DMS53 (cell line): Measurements from ENCODE around the gene LSM14A.
A peak's percentile ranks its signal among the peaks of the same experiment; 100 is the strongest.
"Not testable (repeated sequence)": the region's sequence is repeated elsewhere in the genome, so short reads cannot be mapped to it uniquely, and the experiment has no call there.

Experiments
- DNase-seq: peaks from one replicate; lab custom pipeline; 2025; lab: John Stamatoyannopoulos, UW

LSM14A gene

GRCh38 chr19:34191355-34191962, 19.2 kb downstream of the LSM14A start:
- DNase-seq = no peak

DNA sequence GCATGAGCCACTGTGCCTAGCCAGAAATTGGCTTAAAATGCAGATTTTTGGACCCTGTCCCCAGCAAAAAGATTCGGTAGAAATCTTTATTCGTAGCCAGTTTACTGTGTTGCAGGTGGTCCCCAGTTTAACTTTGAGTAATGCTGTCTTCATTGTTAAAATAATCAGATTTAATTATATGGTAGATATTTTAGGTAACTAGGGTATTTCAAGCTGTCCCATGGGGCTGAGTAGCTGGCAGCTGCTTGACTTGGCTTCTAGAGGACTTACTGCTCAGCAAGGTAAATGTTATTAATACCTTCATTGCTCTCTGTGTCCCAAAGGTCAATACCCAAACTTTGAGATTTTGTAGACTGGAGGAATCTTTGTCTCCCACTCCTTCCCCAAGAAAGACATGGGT, 21.1 kb downstream of the LSM14A start:
- no peak for DNase-seq

DNA sequence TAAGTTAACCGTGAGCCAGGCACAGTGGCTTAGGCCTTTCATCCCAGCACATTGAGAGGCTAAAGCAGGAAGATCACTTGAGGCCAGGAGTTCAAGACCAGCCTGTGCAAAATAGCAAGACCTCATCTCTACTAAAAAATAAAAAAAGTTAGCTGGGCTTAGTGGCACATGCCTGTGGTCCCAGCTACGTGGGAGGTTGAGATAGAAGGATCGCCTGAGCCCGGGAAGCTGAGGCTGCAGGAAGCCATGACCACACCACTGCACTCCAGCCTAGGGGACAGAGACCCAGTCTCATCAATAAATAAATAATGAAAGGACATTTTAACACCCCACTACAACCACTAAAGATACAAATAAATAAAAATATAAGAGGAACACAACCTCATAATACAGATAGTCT, 21.6 kb downstream of the LSM14A start:
- DNase-seq = no peak

GRCh38 chr19:34201133-34201532, 28.8 kb downstream of the LSM14A start:
- no peak for DNase-seq

GRCh38 chr19:34205324-34205723, 33.0 kb downstream of the LSM14A start:
- DNase-seq = not testable (repeated sequence)

DNA sequence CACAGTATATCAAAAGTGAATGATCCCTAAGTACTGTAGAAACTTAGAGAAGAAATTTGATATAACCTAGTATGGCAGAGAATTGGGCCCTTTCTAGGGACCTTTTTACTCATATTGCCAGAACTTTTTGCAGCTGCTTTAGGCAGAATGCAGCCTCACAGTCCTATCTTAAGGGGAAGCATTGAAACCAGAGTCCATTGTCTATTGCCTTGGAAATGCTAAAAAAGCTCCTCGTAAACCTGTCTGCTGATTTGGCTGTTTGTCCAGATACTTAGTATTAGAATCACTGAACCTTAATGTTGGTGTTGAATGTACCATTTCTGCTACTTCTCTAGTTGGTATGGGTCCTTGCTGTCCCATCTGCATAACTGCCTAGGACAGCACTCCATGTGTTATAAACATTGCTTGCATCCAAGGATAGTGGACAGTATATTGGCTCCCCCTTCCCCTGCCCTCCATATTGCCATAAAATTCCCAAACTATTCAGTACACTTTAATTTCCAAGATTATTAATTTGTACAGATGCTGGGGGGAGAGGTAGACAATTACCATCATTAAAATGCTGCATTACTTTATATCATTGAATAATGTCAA, 36.1 kb downstream of the LSM14A start:
- no peak for DNase-seq

GRCh38 chr19:34209726-34210125, 37.4 kb downstream of the LSM14A start:
- no peak for DNase-seq

- DNase-seq = no peak
Observed at GRCh38 chr19:34213283-34213682, 41.0 kb downstream of the LSM14A start.

GRCh38 chr19:34214040-34214439, 41.7 kb downstream of the LSM14A start:
- no peak for DNase-seq

DNA sequence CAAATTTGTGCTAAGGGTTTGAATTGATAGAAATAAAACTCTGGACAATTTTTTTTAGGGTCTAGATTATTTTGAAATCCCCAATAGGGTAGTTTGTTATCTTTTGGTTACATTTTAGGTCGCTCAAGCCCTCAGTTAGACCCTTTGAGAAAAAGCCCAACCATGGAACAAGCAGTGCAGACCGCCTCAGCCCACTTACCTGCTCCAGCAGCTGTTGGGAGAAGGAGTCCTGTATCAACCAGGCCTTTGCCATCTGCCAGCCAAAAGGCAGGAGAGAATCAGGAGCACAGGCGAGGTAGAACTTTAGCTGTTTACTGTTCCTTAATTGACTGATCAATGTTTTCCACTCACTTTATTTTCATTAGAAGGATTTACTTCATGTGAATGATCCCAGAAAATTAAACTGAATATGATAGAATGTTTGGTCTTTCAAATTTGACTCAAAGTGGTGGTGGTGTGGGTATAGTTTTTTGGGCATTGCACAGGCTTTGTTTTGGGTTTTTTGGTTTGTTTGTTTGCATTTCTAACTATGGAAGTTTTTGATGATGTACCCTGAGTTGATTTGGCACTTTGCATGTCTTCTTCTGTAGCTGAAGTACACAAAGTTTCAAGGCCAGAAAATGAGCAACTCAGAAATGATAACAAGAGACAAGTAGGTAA, 42.8 kb downstream of the LSM14A start:
- DNase-seq = no peak

DNA sequence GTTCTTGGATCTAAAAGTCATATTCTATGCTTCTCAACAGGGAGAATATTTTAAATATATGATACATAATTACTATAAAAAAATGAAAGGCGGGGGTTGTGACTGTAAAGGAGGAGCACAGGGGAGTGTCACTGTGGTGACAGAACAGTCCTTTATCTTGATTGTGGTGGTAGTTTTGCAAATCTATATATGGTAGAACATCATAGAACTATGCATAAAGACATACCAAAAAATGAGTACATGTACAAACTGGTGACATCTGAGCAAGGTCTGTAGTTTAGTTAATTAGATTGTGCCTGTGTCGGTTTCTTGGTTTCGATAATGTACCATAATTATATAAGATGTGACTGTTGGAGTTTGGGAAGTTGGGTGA, 43.3 kb downstream of the LSM14A start:
- no peak for DNase-seq

- DNase-seq = not testable (repeated sequence)
Observed at GRCh38 chr19:34216745-34217219, 44.5 kb downstream of the LSM14A start.

- peak; percentile 75 for DNase-seq
Observed at GRCh38 chr19:34217952-34218817, 45.9 kb downstream of the LSM14A start.

DNA sequence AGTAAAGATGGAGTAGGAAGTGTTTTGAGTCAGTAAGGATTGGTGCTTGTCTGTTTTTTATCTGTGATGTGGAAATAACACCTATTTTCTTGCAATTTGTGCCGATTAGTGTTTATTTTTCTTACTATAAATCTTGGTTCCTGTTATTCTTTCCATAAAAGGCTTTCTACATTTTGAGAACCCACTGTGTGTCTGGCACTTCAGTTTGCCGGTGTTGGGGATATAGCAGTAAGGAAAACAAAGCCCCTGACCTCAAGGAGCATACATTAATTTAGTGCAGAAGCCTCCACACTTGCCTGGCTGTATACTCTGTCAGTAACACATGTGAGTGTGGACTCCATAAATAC, 46.5 kb downstream of the LSM14A start:
- DNase-seq = no peak

DNA sequence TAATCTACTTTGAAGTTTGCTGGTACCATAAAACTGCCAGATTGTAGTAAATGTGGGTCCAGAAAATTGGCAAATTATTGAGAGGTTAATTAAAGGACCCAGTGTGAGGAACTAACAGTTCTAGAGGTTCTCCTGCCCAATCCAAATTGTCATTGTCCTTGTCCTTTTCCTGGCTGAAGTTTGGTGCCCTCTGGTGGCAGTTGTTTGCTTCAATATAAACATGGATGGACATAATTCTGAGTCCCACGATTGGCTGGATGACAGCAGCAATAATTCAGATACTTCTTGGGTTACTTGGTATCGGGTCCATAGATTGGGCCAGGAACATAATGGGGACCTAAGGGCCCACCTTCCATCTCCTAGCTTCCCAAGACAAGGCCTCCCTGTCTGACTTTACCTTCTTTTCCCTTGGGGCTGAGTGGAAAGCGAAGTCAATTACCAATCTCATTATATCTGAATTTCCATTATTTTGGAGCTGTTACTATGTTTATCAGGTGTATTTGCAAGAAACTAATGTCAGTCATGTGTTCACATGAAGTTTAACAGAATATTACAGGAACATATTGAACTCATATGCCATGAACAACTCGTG, 48.3 kb downstream of the LSM14A start:
- peak; percentile 87 for DNase-seq

DNA sequence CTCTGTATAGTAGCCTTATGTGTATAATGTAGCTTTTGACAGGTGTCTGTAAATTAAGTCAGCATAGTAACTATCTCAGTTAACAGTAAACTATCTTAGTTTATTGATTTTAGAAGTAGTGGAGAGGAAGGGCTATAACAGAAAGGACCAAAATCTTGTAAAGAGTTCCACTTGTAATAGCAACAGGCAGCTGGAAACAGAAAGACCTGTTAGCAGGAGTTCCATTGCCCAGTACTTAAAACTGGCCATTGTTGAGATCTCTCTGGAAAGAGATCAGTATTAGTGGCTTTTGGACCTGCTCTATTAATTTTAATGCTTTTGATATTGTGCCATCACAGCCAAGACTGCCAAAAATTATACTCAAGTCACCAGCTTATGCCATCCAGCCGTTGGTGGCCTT, 50.1 kb downstream of the LSM14A start:
- no peak for DNase-seq

GRCh38 chr19:34224996-34225658, 52.8 kb downstream of the LSM14A start:
- DNase-seq = no peak

- no peak for DNase-seq
Observed at GRCh38 chr19:34225659-34226015, 53.3 kb downstream of the LSM14A start.

DNA sequence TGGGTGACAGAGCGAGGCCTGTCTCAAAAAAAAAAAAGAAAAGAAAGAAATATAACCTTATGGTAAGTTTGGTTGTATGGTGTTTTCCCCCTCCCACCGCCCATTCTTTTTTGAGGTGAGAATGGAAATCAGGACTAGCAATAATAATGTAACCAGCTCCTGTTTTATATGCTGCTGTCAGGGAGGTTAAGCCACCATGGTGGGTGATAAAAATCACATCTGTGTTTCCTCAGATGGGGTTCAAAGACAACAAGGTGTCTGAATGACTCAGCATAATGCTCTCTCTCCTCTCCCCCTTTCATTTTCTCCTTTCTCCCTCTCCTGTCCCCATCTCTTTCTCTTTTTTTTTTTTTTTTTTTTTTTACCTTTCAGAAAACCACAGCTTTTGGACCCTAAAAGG, 53.7 kb downstream of the LSM14A start:
- no peak for DNase-seq

DNA sequence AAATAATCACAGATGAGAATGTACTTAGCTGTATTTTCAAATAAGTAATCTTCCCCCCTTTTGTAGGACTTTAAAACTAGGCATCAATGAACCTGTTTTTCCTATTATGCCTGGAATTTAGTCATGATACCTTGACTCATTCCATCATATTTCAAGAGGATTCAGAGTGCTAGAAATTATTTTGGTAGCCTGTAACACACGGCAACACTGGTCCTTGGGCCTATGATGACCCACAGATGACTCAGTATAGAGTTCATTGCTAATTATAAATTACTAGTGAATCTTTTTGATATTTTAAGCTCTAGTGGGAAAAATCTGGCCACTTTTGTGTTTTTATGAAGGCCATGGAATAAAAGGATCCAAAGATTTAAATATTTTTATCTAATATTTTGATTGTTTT, 56.0 kb downstream of the LSM14A start:
- DNase-seq = no peak

DNA sequence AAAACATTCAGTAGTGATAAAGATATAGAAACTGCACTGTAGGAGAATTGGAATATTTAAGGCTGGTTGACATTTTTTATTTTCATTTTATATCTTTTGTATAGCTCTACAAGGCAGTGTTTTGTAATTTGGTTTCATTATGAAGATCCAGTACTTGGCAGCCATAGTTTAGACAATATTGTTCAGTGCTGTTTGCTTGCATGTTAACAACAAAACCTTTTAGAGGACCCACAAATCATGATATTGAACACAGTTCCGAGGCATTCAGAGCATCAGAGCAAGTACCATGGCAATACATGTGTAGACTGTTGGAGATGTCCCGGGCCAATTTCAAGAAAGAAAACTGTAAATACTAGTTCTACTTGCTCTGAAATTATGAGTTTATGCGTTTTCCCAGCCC, 56.5 kb downstream of the LSM14A start:
- no peak for DNase-seq

- DNase-seq = no peak
Observed at GRCh38 chr19:34229721-34230120, 57.4 kb downstream of the LSM14A start.
